G401 (cell line): Measurements from ENCODE around the gene DEGS1. TPM values are rescaled to one million over a fixed set of nuclear protein-coding genes. Genes with fewer than 3 reads are reported as not detected.
A peak's percentile ranks its signal among the peaks of the same experiment; 100 is the strongest.
"Not testable (repeated sequence)": the region's sequence is repeated elsewhere in the genome, so short reads cannot be mapped to it uniquely, and the experiment has no call there.

Source experiments
- DNase-seq: peaks from one replicate; pipeline ENCODE4 v3.0.0-alpha.2; 2015; ENCODE audit warnings: low spot score
- in situ Hi-C: cut with HindIII; loops from 2 replicates; pipeline ENCODE4 v1.10.0; 2016; ENCODE audit warnings: low sequenced_read_pairs, mixed read lengths
- total RNA-seq: library from RNA; depleted of rRNA; stranded (reverse); fragments of >200 nt; shearing (Covaris generic); gene quantifications from 2 replicates; pipeline ENCODE4 v1.2.3, GENCODE V29; 2014

Gene DEGS1
- total RNA-seq, 1 experiment from 2014 or later, result 340 TPM

DNA sequence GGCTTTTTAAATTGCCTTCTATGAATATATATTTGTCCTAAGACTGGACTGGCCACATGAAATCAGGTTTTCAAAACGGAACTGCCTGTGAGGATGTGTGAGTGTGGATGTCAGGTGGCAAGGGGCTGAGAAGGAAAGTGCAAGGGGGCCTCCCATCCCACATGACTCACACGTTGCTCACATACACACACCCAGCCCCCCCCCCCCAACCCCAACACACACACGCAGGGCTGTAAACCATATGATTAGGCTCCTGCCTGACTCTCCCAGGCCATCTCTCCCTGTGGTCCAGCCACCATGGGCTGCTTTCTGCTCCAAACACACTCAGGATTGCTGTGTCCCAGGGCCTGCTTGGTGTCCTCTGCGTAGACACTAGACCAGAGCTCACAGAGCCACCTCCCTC lies 22.4 kb downstream of the DEGS1 start:
- DNase-seq, result no peak
- in situ Hi-C loops, result no loop called here

DNA sequence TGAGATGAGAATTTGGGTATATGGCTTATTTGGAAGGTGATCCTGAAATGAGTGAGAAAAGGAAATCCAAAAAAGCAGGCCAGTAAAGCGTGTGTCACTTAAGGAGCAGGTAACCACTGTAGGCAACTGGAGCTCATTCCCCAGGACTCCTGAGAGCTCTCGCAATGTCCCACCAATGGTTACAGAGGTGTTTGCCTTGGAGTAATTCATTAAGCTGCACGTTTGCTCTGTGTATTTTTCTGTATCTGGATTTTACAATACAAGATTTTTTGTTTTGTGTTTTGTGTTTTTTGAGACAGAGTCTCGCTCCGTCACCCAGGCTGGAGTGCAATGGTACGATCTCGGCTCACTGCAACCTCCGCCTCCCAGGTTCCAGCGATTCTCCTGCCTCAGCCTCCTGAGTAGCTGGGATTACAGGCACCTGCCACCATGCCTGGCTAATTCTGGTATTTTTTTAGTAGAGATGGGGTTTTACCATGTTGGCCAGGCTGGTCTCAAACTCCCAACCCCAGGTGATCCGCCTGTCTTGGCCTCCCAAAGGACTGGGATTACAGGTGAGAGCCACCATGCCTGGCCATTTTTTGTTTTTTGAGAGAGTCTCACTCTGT lies 23.0 kb downstream of the DEGS1 start:
- in situ Hi-C loops, DNase-seq: not testable (repeated sequence)

DNA sequence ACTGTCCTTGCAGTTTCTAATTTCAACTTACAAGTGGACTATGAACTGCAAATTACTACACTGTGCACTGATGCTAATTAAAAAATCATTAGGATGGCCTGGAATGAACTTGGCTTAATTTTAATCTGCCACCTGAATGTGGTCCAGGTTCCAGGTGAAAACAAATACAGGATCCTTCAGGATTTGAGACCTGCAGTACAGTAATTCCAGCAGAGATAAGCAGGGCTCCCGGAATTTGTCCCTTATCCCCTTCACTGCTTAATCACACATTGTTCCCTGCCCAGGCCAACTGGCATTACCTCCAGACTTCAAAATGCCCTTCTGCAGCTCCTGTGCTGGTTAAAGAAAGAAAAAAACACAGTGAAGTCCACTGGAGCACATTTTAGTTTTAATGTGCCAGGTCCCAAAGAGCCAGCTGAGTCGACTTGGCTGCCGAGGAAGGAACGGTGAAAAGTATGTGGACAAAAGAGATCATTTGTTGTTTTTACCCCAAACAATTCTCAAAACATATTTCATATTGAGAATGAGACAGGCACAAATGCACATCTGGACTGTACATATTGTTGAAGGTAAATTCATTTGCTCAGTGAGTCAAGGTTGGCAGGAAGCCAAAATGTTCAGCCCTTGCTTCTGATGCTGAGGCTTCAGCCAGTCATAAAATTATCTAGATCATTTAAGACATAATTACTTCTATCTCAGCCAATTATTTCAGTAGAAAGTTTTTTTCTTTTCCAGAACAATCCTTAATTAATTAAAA lies 28.3 kb downstream of the DEGS1 start:
- in situ Hi-C loops, result no loop called here

DNA sequence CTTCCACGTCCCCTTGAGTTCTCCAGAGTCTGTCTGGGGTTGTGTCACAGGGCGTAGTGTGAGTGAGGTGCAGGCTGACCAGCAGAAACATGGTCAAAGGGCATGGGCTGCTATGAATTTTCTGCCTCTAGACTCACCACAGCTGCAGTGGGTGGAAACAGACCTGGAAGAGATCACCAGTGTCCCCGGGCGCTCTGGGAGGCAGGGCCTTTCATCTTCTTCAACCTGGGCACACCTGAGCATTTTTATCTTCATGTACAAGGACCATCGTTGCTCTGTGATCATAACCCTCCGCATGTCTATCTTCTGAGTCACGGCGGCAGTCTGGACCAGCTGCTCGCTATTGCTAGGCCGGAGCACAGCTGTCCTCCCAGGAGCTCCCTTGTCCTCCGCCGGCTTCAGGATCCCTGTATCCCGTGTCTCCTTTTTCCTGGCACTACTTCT lies 29.6 kb downstream of the DEGS1 start:
- in situ Hi-C loops, result no loop called here
- DNase-seq, result no peak

More for the DNA sequence above, 28.3 kb downstream of the DEGS1 start:
- DNase-seq, result peak; percentile 61

DNA sequence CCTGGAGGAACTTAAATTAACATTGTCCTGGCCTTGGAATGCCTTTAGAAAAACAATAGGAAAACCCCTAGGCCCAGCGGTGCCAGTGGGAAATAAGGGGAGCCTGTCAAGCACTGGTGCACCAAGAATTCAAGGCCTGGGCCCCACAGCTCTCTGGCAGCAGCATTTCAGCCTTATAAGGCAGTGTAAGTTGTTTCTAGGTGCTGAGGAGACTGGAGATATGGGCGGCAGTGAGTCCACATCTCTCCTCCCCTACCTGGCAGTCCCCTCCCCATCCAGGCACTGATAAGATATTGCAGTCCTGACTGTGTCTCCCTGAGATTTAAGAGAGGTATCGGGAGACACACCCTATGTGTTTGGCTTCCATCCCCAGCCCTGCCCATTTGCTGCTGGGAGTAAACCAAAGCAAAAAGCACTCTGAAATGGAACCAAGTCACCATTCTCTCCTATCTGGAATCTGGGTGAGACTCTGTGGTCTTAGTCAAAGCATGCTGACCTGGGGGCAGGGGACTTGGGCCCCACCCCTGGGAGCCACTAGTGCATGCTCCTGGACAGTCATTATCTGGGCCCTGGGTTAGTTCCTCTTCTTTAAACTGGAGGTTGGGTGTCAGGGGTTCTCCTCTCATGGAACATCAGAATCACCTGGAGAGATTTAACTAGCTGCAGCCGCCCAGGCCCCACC lies 30.5 kb downstream of the DEGS1 start:
- in situ Hi-C loops, result no loop called here
- no peak for DNase-seq

DNA sequence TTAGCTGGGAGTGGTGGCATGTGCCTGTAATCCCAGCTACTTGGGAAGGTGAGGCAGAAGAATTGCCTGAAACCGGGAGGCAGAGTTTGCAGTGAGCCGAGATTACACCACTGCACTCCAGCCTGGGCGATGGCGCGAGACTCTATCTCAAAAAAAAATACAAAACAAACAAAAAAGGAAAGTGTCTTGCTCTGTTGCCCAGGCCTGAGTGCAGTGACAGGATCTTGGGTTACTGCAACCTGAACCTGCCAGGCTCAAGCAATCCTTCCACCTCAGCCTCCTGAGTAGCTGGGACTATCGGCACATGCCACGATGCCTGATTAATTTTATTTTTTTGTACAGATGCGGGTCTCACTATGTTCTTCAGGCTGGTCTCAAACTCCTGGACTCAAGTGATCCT lies 33.3 kb downstream of the DEGS1 start:
- DNase-seq, result no peak
- in situ Hi-C loops, result no loop called here

DNA sequence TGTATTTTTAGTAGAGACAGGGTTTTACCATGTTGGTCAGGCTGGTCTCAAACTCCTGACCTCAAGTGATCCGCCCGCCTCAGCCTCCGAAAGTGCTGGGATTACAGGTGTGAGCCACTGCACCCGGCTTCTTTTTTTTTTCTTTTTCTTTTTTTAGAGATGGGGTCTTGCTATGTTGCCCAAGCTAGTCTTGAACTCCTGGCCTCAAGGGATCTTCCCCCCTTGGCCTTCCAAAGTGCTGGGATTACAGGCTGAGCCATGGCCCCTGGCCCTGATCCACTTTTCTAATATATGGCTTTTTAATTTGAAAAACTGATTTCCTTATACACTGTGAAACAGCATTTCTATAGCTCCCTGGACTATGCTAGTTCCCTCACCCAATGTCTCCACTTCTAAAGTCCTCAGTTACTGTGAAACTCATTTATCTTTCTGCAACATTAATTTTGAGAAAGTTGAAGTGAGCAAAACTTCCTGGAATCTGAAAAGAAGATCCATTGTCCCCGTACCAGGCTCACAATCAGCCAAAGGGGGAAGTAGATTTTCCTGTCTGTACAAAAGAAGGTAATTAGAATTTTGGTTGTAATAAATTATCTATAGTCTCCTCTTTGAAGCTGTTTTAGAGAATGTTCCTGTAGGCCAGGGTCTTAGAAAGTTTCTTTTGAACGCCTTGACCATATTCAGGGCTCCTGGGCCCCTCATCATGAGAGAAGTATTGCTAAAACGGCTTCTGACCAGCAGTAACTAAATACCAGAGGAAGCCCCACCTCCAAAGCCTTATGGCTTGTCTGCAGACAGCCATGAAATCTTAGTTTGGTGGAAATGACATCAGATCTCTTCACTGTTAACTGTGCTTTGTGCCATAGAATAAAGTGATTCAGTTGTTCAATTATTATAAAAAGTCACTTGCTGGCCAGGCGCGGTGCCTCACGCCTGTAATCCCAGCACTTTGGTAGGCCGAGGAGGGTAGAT lies 34.9 kb downstream of the DEGS1 start:
- in situ Hi-C loops, result no loop called here
- no peak for DNase-seq

DNA sequence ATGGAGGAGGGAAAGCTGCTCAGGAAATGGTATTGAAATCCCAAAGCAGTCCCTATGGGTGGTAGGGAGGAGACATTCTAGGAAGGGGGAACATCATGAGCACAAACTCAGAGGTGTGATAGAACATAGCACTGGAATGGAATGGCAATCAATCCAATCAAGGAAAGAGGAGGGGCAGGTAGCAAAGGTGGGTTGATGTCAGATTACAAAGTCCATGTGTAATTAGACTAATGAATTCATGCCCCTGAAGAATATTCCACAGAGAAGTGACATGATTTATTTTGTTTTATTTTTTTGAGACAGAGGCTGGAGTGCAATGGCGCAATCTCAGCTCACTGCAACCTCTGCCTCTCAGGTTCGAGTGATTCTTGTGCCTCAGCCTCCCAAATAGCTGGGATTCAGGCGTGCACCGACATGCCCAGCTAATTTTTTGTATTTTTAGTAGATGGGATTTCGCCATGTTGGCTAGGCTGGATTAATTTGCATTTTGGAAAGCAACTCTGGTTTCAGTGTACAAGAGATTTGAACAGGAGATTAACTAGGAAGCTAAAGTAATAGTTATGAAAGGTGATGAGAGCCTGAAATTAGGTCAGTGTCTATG lies 36.1 kb downstream of the DEGS1 start:
- in situ Hi-C loops, result no loop called here

DNA sequence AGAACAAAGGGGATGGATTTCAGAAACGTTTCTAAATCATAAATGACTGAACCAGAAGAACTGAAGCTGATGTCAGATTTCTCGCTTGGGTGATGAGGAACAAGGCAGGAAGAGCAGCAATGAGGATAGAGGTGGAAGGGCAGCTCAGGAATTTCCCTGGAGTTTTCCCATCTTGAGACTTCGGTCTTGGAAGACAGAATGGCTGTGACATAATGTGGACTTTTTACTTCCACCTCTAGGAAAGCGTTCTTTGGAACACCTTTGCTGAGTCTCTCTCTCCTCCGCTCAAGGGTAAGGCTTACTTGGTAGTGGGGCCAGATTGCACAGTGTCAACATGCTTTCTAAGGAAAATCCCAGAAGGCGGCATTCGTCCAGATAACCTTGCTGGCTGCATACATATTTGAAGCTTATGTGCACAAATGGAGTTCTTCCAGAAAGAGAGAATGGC lies 36.6 kb downstream of the DEGS1 start:
- in situ Hi-C loops, result no loop called here
- no peak for DNase-seq

More for the DNA sequence above, 36.1 kb downstream of the DEGS1 start:
- no peak for DNase-seq

DNA sequence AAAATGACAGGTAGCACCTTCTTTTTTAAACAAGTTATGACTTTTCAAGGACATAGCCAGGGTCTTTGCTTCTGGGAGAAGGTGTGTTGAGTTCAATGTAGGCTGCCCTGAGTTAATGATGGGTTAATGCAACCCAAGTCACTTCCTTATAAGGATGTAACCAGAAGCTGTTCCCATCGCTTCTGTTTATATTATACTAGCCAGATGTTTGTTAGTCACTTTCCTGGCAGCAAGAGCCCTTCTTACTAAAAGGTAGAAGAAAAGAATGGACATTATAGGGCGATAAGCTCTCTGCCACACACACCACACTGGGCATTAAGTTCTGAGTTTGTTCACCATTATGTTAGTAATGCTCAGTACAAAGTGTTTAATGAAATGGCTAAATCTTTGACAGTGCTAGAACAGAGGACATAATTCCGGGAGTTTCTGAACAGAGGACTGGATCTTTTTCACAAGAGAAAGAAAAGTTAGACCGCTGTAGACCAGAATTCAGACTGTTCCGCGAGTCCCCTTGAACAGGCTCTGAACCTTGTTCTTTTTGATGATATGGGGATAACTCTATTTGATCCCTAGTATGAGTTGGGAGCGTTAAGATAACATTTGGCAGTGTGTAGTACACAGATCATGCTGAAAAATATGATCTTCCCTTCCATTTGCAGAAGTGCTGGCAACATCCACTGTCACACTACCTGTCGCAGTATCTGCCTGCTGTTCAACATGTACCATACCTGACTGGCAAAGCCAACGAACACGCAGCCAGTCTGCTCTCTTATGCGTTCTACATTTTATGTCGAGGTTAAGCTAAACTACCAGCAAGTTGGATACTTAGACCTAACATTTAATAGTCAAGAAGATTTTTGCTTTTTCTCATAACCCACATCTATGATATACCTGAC lies 41.0 kb downstream of the DEGS1 start:
- DNase-seq, result no peak

DNA sequence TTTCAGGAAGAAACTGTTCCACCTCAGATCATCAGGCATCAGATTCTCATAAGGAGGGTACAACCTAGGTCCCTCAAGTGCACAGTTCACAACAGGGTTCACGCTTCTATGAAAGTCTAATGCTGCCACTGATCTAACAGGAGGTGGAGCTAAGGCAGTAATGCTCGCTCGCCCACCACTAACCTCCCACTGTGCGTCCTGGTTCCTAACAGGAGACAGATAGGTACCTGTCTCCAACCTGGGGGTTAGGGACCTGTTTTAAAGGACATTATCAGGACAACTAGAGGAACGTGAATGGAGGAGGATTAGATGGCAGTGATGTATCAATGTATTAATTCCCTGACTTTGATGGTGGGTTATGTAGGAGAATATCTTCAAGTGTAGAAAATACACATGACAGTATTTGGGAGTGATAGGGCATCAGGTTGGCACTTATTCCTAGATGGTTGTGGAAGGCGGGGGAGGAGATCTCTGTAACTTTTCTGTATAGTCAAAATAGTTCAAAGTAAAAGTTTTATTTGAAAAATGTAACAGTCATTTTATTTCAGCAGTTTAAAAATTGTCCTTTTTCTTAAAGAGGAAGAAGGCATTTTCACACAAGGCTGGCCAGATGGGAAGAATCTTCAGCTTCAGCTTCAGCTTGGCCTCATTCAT lies 43.9 kb downstream of the DEGS1 start:
- no peak for DNase-seq
- in situ Hi-C loops, result no loop called here

More for the DNA sequence above, 41.0 kb downstream of the DEGS1 start:
- in situ Hi-C loops, result no loop called here

DNA sequence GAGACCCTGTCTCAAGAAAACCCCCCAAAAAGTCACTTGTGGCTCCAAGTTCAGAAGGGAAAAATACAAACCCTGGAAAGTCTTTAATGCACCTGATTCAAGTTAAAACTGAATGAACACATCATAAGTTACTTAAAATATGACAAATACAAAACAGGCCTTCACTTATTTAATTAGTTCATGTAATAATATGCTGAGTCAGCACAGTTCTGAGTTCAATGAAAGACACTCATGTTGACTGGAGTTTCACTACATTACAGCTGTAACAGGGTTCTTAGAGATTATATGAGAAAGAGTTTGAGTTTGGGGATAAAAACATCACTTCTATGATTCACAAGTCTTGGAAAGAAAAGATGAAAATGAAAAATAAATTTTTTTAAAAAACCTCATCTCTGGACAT lies 51.0 kb downstream of the DEGS1 start:
- in situ Hi-C loops, result no loop called here
- no peak for DNase-seq

DNA sequence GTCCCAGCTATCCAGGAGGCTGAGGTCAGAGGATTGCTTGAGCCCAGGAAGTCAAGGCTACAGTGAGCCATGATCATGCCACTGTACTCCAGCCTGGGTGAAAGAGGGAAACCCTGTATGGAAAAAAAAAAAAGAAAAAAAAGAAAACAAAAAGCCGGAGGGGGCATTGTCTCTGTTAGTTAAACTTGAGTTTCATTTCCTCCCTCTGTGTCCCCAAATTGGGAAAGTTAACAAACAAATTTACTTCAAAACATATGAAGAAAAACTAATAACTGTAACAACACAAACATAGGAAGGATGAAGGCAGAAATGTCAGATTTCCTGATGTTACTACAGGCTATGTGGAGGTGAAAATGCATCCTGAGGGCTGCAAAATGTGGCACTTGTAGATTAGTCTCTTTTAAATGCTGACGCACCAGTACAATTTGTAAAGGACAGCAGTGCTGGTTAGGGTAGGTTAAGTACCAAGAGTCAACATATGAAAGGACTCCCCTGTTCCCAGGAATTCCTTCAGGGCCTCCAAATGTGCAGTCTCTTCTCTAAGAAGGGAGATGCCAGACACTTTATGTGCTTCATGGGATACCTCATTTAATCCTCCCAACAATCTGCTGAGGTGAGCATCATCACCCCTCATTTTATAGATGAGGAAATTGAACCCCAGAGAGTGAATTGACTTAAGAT lies 52.9 kb downstream of the DEGS1 start:
- DNase-seq, result no peak
- in situ Hi-C loops, result no loop called here

DNA sequence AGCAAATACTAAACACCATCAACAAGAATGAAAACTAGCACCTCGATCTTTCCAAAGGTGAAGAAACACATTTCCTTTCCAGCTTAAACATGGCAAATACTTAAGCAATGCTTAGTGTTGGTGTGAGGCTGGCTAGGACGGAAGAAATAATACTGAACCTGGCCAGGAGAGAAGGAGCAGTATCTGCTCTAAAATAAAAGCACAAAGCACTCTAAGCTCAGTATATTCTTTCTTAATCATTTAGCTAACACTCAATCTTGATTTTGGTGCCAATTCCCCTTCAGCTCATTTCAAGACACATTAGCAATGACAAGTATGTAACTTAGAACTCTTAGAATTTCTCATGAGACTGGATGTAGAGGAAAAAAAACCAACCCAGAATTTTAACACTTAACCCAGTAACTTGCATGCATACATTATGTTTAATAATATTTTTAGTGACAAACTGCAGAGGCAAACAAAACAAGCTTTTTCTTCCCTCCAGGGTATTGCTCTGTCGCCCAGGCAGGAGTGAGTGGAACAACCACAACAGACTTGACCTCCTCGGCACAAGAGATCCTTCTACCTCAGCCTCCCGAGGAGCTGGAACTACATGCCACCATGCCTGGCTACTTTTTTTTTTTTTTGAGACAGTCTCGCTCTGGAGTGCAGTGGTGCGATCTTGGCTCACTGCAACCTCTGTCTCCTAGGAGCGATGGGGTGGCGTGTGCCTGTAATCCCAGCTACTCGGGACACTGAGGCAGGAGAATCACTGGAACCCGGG lies 54.3 kb downstream of the DEGS1 start:
- DNase-seq, result no peak
- in situ Hi-C loops, result no loop called here

DNA sequence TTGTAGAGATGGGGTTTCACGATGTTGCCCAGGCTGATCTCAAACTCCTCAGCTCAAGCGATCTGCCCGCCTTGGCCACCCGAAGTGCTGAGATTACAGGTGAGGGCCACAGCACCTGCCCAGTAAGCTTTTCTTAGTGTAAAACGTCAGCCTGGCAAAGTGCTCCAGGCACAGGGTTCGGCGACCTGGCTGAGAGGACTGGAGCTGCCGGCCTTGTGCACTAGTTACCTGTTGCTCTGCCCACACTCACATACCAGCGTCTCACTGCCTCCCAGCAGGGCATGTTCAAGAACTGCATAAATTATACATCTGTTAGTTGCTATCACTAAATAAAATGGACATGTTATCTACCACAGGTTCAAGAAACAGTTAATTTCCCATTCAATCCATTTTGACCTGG lies 55.2 kb downstream of the DEGS1 start:
- DNase-seq, result no peak
- in situ Hi-C loops, result no loop called here

DNA sequence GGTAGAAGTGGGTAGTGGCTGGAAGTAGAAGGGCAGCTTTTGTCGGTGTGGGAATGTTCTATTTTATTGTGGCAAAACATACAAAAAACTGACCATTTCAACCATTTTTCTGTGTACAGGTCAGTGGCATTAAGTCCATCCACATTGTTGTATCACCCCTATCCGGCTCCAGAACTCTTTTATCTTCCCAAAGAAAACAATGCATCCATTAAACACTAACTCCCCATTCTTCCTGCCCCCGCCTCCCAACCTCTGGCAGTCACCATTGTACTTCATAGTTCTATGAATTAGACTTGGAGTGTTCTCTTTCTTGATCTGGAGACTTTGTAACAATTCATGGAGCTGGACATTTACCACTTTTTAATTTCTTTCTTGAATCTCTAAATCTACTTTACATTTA lies 55.7 kb downstream of the DEGS1 start:
- in situ Hi-C loops, result no loop called here
- no peak for DNase-seq
